ENCODE results near the gene VPS8. TPM values are rescaled to one million over a fixed set of nuclear protein-coding genes. Genes with fewer than 3 reads are reported as not detected.

Gene VPS8
- total RNA-seq, 1 donor from 2014 or later: 68.8 TPM

- H3K4me1 Mint-ChIP-seq: no peaks in the 10 kb centered on the region
- TF ChIP-seq CTCF (IDR thresholded peaks at IDR 0.05): no peak
- no peak overlapping the region for H3K4me3 Mint-ChIP-seq
- H3K36me3 Mint-ChIP-seq (ENCODE audit: low read depth): peaks cover 58% of the 10 kb centered on the region
- H3K27ac Mint-ChIP-seq: no peak overlapping the region
- CTCF ChIA-PET: no interaction called here
- ATAC-seq (ENCODE audit: low read depth) (no peak), DNase-seq (no peak)
- intact Hi-C loops (cut with micrococcal nuclease): no loop called here
- H3K9me3 Mint-ChIP-seq: peaks cover 16% of the 10 kb centered on the region
- no peaks in the 10 kb centered on the region for H3K27me3 Mint-ChIP-seq
- POLR2A ChIA-PET: no interaction called here
Measured at GRCh38 chr3:185021256-185021655, 209.3 kb downstream of the VPS8 start.

- Mint-ChIP-seq H3K27me3 (no peaks in the 10 kb centered on the region), H3K4me3 (no peak overlapping the region), H3K9me3 (no peaks in the 10 kb centered on the region), H3K27ac (no peak overlapping the region), H3K4me1 (no peaks in the 10 kb centered on the region), H3K36me3 (ENCODE audit: low read depth) (peaks cover 51% of the 10 kb centered on the region)
- POLR2A ChIA-PET: no interaction called here
- ATAC-seq (ENCODE audit: low read depth): no peak
- DNase-seq: no peak
- CTCF ChIA-PET: no interaction called here
- intact Hi-C loops (cut with micrococcal nuclease): no loop called here
- TF ChIP-seq CTCF (IDR thresholded peaks at IDR 0.05): no peak
Measured at GRCh38 chr3:185024406-185024805, 212.4 kb downstream of the VPS8 start.

GRCh38 chr3:185024966-185025365 is 213.0 kb downstream of the VPS8 start:
- ATAC-seq (ENCODE audit: low read depth) (no peak), DNase-seq (no peak)
- ChIA-PET CTCF (no interaction called here), POLR2A (no interaction called here)
- H3K4me1 Mint-ChIP-seq: no peaks in the 10 kb centered on the region
- peaks cover 50% of the 10 kb centered on the region for H3K36me3 Mint-ChIP-seq (ENCODE audit: low read depth)
- TF ChIP-seq CTCF (IDR thresholded peaks at IDR 0.05): no peak
- H3K4me3 Mint-ChIP-seq: no peak overlapping the region
- H3K9me3 Mint-ChIP-seq: no peaks in the 10 kb centered on the region
- intact Hi-C loops (cut with micrococcal nuclease): no loop called here
- no peak overlapping the region for H3K27ac Mint-ChIP-seq
- no peaks in the 10 kb centered on the region for H3K27me3 Mint-ChIP-seq

- peaks cover 65% of the 10 kb centered on the region for H3K36me3 Mint-ChIP-seq (ENCODE audit: low read depth)
- CTCF ChIA-PET: no interaction called here
Measured at GRCh38 chr3:185028121-185028520, 216.2 kb downstream of the VPS8 start.

GRCh38 chr3:185029086-185029485 is 217.1 kb downstream of the VPS8 start:
- peaks cover 71% of the 10 kb centered on the region for H3K36me3 Mint-ChIP-seq (ENCODE audit: low read depth)
- intact Hi-C loops (cut with micrococcal nuclease): no loop called here
- no peak for DNase-seq
- H3K4me3 Mint-ChIP-seq: no peak overlapping the region
- POLR2A ChIA-PET: no interaction called here
- TF ChIP-seq CTCF (IDR thresholded peaks at IDR 0.05): no peak
- no peaks in the 10 kb centered on the region for H3K27me3 Mint-ChIP-seq
- no peak overlapping the region for H3K27ac Mint-ChIP-seq
- ATAC-seq (ENCODE audit: low read depth): no peak
- H3K9me3 Mint-ChIP-seq: peaks cover 2% of the 10 kb centered on the region
- CTCF ChIA-PET: no interaction called here
- no peaks in the 10 kb centered on the region for H3K4me1 Mint-ChIP-seq

More at GRCh38 chr3:185028121-185028520, 216.2 kb downstream of the VPS8 start:
- no peak overlapping the region for H3K27ac Mint-ChIP-seq
- H3K4me1 Mint-ChIP-seq: no peaks in the 10 kb centered on the region
- intact Hi-C loops (cut with micrococcal nuclease): no loop called here
- H3K27me3 Mint-ChIP-seq: no peaks in the 10 kb centered on the region
- no peak overlapping the region for H3K4me3 Mint-ChIP-seq
- DNase-seq (no peak), ATAC-seq (ENCODE audit: low read depth) (no peak)
- POLR2A ChIA-PET: no interaction called here
- H3K9me3 Mint-ChIP-seq: no peaks in the 10 kb centered on the region
- TF ChIP-seq CTCF (IDR thresholded peaks at IDR 0.05): no peak

Data from activated B cell treated with CpG ODN at 0.5 μM for 24 hours (primary cell).